ENCODE data around the gene GNL2.

DNA sequence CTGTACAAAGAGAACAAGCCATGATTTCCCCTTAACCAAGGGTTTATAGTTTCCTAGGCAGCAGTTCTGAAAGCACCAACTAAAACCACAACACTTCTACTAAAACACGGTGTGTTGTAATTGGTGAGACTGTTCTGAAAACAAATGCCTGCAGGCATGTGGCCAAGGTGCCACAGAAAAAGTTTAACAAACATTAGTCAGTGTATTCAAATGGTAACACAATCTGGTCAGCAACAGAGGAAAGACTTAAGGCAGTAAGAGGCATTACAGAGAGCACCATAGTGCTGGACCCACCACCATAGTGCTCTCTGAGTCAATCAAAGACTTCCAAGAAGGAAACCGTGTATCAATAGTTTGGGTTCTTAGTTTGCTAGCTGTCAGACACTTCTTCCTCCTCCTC is 58.4 kb downstream of the GNL2 start:
- no peak for TF ChIP-seq CTCF (IDR thresholded peaks at IDR 0.05; ENCODE audit: low read length)
- no peak for TF ChIP-seq EZH2 (IDR thresholded peaks at IDR 0.05; ENCODE audit: borderline replicate concordance, low read length)
